CD4-positive, alpha-beta T cell (primary cell): Measurements from ENCODE around the gene SACM1L. TPM values are rescaled to one million over a fixed set of nuclear protein-coding genes. Genes with fewer than 3 reads are reported as not detected.

Experiments used
- ATAC-seq: fragments of 200-7000 bp; cut with Tn5 transposase; one replicate; pipeline ENCODE4 v1.10.0; 2022; ENCODE audit warnings: mild to moderate bottlenecking; ENCODE audit not compliant: poor library complexity
- CTCF ChIA-PET: fragments of 350-600 bp; sonication (Branson Sonifier 250); formaldehyde crosslinking; loops from one replicate; lab custom pipeline; 2021; ENCODE audit warnings: antibody characterized with exemption, inconsistent platforms; lab: Charles Lee
- POLR2A ChIA-PET: fragments of 350-600 bp; sonication (Branson Sonifier 250); formaldehyde crosslinking; loops from one replicate; lab custom pipeline; 2021; ENCODE audit warnings: antibody characterized with exemption, inconsistent platforms; lab: Charles Lee
- DNase-seq, 14 experiments: peaks; one replicate each; pipeline ENCODE4 v3.0.0-alpha.2; 2013 to 2020; ENCODE audit warnings: mixed read lengths in 2 of 14
- H3K27ac ChIP-seq, 2 donors: one replicate each; pipeline versions ENCODE4 v1.5.1 to v1.7.0; 2013; ENCODE audit warnings: low read length in 2 of 2, low read depth in 1 of 2, mild to moderate bottlenecking in 1 of 2
- H3K27me3 ChIP-seq, 2 experiments: 1 replicate in 1 of 2; 2 replicates in 1 of 2; pipeline versions ENCODE4 v1.6.1 to v1.7.0; 2013; ENCODE audit warnings: low read length in 2 of 2, control low read depth in 1 of 2, mild to moderate bottlenecking in 1 of 2, moderate library complexity in 1 of 2; ENCODE audit not compliant: insufficient read depth in 2 of 2, control insufficient read depth in 1 of 2
- H3K36me3 ChIP-seq: one replicate; pipeline ENCODE4 v1.6.1; 2013; ENCODE audit warnings: low read length, control low read depth; ENCODE audit not compliant: insufficient read depth
- H3K4me1 ChIP-seq: one replicate; pipeline ENCODE4 v1.6.1; 2013; ENCODE audit warnings: low read length, control low read depth; ENCODE audit not compliant: insufficient read depth
- H3K4me3 ChIP-seq: one replicate; pipeline ENCODE4 v1.5.1; 2013; ENCODE audit warnings: mild to moderate bottlenecking, low read length, moderate library complexity
- H3K9me3 ChIP-seq, 2 experiments: 1 replicate in 1 of 2; 2 replicates in 1 of 2; pipeline versions ENCODE4 v1.6.1 to v1.7.0; 2013; ENCODE audit warnings: low read length in 2 of 2, mild to moderate bottlenecking in 2 of 2, control low read depth in 1 of 2, moderate library complexity in 1 of 2; ENCODE audit not compliant: control insufficient read depth in 1 of 2, insufficient read depth in 1 of 2
- H3K27ac Mint-ChIP-seq: one replicate; pipeline ENCODE4 v1.8.0; 2020; ENCODE audit warnings: mixed read lengths
- H3K27me3 Mint-ChIP-seq: one replicate; pipeline ENCODE4 v1.8.0; 2021; ENCODE audit warnings: mixed read lengths
- H3K36me3 Mint-ChIP-seq: one replicate; pipeline ENCODE4 v1.8.0; 2021; ENCODE audit warnings: low read depth, mixed read lengths
- H3K4me1 Mint-ChIP-seq: one replicate; pipeline ENCODE4 v1.8.0; 2021; ENCODE audit warnings: low read depth, mixed read lengths
- H3K4me3 Mint-ChIP-seq: one replicate; pipeline ENCODE4 v1.8.0; 2020; ENCODE audit warnings: mild to moderate bottlenecking, mixed read lengths
- H3K9me3 Mint-ChIP-seq: one replicate; pipeline ENCODE4 v1.8.0; 2020; ENCODE audit warnings: mixed read lengths
- intact Hi-C, 2 experiments: fragments of 100-400 bp; cut with DNase I in 1 of 2; cut with micrococcal nuclease in 1 of 2; formaldehyde crosslinking; loops; one replicate each; pipeline versions ENCODE4 v1.15.1 to v1.9.0; 2023 to 2025; cut with DNase I, micrococcal nuclease
- total RNA-seq, 174 experiments: library from RNA in 2 of 174; stranded (reverse) in 2 of 174; gene quantifications; one replicate each; pipeline ENCODE4 v1.2.3 and lab custom pipeline; 2021 to 2026
- TF ChIP-seq, protein P1 (sequence below): fragments of 200-600 bp; IDR thresholded peaks from one replicate; pipeline ENCODE4 v1.8.0; 2022; ENCODE audit warnings: antibody characterized with exemption, mild to moderate bottlenecking

SACM1L gene
- total RNA-seq, 2 experiments from 2014 or later, result 41.9 to 44.3 TPM

- CTCF ChIA-PET, result no interaction called here
These were observed 6.9 kb upstream of the SACM1L start for GRCh38 chr3:45682311-45682710.

DNA sequence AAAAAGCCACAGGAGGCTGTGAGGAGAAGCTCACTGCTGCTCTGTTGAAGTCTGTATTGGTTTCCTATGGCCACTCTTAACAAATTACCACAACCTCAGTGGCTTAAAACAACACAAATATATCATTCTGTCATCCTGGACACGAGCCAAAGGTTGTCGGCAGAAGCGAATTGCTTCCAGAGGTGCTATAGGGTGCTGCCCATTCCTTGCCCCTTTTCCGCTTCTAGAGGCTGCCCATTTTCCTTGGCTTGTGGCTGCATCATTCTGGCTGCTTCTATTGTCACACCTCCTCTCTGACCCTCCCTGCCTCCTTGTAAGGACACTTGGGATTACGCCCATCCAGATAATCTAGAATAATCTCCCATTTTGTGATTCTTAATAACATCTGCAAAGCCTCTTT, 6.4 kb upstream of the SACM1L start:
- H3K27ac Mint-ChIP-seq, result no peak overlapping the region
- Histone ChIP-seq H3K27me3 (no peaks in the 10 kb centered on the region), H3K27ac (no peak overlapping the region), H3K36me3 (peaks cover 18% of the 10 kb centered on the region), H3K9me3 (no peaks in the 10 kb centered on the region), H3K4me3 (no peak overlapping the region), H3K4me1 (peaks cover 5% of the 10 kb centered on the region)
- peaks cover 28% of the 10 kb centered on the region for H3K4me1 Mint-ChIP-seq
- DNase-seq (no peak), ATAC-seq (no peak)
- CTCF ChIA-PET, result no interaction called here
- no peaks in the 10 kb centered on the region for H3K27me3 Mint-ChIP-seq
- intact Hi-C loops, result no loop called here
- TF ChIP-seq, protein P1, sequence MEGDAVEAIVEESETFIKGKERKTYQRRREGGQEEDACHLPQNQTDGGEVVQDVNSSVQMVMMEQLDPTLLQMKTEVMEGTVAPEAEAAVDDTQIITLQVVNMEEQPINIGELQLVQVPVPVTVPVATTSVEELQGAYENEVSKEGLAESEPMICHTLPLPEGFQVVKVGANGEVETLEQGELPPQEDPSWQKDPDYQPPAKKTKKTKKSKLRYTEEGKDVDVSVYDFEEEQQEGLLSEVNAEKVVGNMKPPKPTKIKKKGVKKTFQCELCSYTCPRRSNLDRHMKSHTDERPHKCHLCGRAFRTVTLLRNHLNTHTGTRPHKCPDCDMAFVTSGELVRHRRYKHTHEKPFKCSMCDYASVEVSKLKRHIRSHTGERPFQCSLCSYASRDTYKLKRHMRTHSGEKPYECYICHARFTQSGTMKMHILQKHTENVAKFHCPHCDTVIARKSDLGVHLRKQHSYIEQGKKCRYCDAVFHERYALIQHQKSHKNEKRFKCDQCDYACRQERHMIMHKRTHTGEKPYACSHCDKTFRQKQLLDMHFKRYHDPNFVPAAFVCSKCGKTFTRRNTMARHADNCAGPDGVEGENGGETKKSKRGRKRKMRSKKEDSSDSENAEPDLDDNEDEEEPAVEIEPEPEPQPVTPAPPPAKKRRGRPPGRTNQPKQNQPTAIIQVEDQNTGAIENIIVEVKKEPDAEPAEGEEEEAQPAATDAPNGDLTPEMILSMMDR, result no peak
- H3K36me3 Mint-ChIP-seq, result peaks cover 31% of the 10 kb centered on the region
- no peak overlapping the region for H3K4me3 Mint-ChIP-seq
- H3K9me3 Mint-ChIP-seq, result no peaks in the 10 kb centered on the region
- POLR2A ChIA-PET, result no interaction called here

More at GRCh38 chr3:45682311-45682710, 6.9 kb upstream of the SACM1L start:
- H3K4me3 Mint-ChIP-seq, result no peak overlapping the region
- intact Hi-C loops, result no loop called here
- DNase-seq, result no peak
- peaks cover 7% of the 10 kb centered on the region for H3K4me1 ChIP-seq
- no peaks in the 10 kb centered on the region for H3K27me3 ChIP-seq
- peaks cover 18% of the 10 kb centered on the region for H3K36me3 ChIP-seq
- no peaks in the 10 kb centered on the region for H3K9me3 Mint-ChIP-seq
- no peaks in the 10 kb centered on the region for H3K27me3 Mint-ChIP-seq
- H3K9me3 ChIP-seq, result no peaks in the 10 kb centered on the region
- H3K4me1 Mint-ChIP-seq, result peaks cover 33% of the 10 kb centered on the region
- no peak overlapping the region for H3K27ac ChIP-seq
- H3K36me3 Mint-ChIP-seq, result peaks cover 36% of the 10 kb centered on the region
- H3K27ac Mint-ChIP-seq, result no peak overlapping the region
- no peak for ATAC-seq
- TF ChIP-seq, protein P1, result no peak
- POLR2A ChIA-PET, result no interaction called here
- H3K4me3 ChIP-seq, result no peak overlapping the region

DNA sequence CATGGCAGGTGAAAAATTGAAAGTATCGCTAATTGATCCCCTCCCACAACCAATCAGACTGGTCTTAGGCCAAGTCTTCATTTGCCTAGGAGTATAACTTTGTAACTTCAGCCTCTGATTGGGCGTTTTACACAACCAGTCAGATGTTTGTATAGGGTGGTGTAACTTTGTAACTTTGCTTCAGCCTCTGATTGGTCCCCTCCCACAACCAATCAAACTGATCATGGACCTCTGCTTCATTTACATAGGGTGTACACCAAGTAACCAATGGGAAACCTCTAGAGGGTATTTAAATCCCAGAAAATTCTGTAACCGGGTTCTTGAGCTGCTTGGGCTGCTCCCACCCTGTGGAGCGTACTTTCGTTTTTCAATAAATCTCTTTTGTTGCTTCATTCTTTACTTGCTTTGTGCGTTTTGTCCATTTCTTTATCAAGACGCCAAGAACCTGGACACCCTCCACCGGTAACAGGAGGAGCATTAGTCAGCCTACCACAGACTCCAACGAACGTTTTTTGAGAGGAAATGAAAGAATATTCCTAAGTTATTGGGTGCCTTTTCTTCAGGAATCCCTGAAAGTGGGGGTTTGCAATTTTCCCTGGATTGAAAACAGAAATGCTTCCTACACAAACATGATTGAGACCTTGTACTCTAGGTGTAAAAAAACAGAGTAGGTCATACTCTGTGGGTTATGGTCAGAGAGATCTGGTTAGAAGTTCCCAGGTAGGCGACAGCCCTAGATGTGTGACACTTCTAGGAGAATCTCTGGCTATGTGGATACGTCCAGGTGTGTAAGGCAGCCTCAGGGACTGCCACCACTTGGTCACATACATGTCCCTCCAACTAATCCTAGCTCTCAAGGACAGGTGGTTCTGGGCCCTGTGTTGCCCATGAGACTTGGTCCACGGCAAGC, 5.5 kb upstream of the SACM1L start:
- no peaks in the 10 kb centered on the region for H3K27me3 ChIP-seq
- Mint-ChIP-seq H3K27me3 (peaks cover 1% of the 10 kb centered on the region), H3K4me1 (peaks cover 29% of the 10 kb centered on the region), H3K27ac (no peak overlapping the region), H3K9me3 (no peaks in the 10 kb centered on the region), H3K4me3 (peak overlapping the region; percentile 44), H3K36me3 (peaks cover 30% of the 10 kb centered on the region)
- ChIA-PET CTCF (interaction anchor here (1.2 kb wide), 1 partner anchor 18 kb away, joined by 3 read pairs; no protein-coding TSS in a partner anchor), POLR2A (no interaction called here)
- intact Hi-C loops, result loop anchor here in 1 of 2 experiments (2.0 kb wide), 1 partner anchor 17 kb away; no protein-coding TSS in a partner anchor
- DNase-seq, result no peak
- TF ChIP-seq, protein P1, result no peak
- no peak for ATAC-seq
- peaks cover 10% of the 10 kb centered on the region for H3K4me1 ChIP-seq
- H3K27ac ChIP-seq, result no peak overlapping the region
- no peaks in the 10 kb centered on the region for H3K9me3 ChIP-seq
- peaks cover 9% of the 10 kb centered on the region for H3K36me3 ChIP-seq
- no peak overlapping the region for H3K4me3 ChIP-seq
